Prostate gland (tissue), 2 donors: ENCODE measurements around the gene GULP1. TPM values are rescaled to one million over a fixed set of nuclear protein-coding genes. Genes with fewer than 3 reads are reported as not detected.

Source experiments
- DNase-seq: peaks from one replicate; pipeline ENCODE4 v3.0.0-alpha.2; 2019; ENCODE audit warnings: low spot score
- H3K27ac ChIP-seq, 2 donors: fragments of 200-600 bp; sonication (generic); 2 replicates each; pipeline ENCODE4 v1.5.1; 2017 to 2019
- H3K27me3 ChIP-seq: fragments of 200-600 bp; sonication (generic); replicated peaks from 2 replicates; pipeline ENCODE4 v1.5.1; 2019; ENCODE audit not compliant: insufficient read depth
- H3K36me3 ChIP-seq, 2 donors: fragments of 200-600 bp; sonication (generic); 1 replicate in 1 of 2; 2 replicates in 1 of 2; pipeline versions ENCODE4 v1.5.1 to v1.8.1; 2017 to 2019
- H3K4me1 ChIP-seq: fragments of 200-600 bp; sonication (generic); replicated peaks from 2 replicates; pipeline ENCODE4 v1.5.1; 2019
- H3K4me3 ChIP-seq, 2 donors: fragments of 200-600 bp; sonication (generic); 2 replicates each; pipeline ENCODE4 v1.5.1; 2017 to 2019
- H3K9me3 ChIP-seq: fragments of 200-600 bp; sonication (generic); 2 replicates; pipeline ENCODE4 v1.5.1; 2017
- POLR2A ChIP-seq: fragments of 450-650 bp; IDR thresholded peaks from one replicate; pipeline ENCODE4 v1.6.1; 2016; ENCODE audit warnings: antibody characterized with exemption, mild to moderate bottlenecking
- POLR2AphosphoS5 ChIP-seq: sonication (generic); formaldehyde crosslinking; IDR thresholded peaks from one replicate; pipeline ENCODE4 v1.6.1; 2017; ENCODE audit warnings: antibody characterized with exemption
- WGBS: methylation state at CpG from one replicate; pipeline ENCODE4 v1.1.5; 2018; 5-methylcytosine and 5-hydroxymethylcytosine counted together
- intact Hi-C: fragments of 100-400 bp; cut with DNase I; formaldehyde crosslinking; loops from one replicate; pipeline ENCODE4 v1.14.2; 2022
- total RNA-seq, 2 donors: library from RNA; depleted of rRNA; stranded (reverse); fragments of >200 nt; gene quantifications; one replicate each; pipeline ENCODE4 v1.1.0, GENCODE V29; 2016
- TF ChIP-seq, protein P1 (sequence below), 4 experiments: fragments of 200-600 bp in 2 of 4; fragments of 450-650 bp in 2 of 4; sonication (generic) in 2 of 4; IDR thresholded peaks; 1 replicate in 3 of 4; 2 replicates in 1 of 4; pipeline ENCODE4 v1.5.1; 2016 to 2019; ENCODE audit warnings: antibody characterized with exemption in 4 of 4, mild to moderate bottlenecking in 2 of 4, moderate library complexity in 2 of 4

The GULP1 gene
- total RNA-seq, 2 donors from 2014 or later: 29.3 to 45.4 TPM

DNA sequence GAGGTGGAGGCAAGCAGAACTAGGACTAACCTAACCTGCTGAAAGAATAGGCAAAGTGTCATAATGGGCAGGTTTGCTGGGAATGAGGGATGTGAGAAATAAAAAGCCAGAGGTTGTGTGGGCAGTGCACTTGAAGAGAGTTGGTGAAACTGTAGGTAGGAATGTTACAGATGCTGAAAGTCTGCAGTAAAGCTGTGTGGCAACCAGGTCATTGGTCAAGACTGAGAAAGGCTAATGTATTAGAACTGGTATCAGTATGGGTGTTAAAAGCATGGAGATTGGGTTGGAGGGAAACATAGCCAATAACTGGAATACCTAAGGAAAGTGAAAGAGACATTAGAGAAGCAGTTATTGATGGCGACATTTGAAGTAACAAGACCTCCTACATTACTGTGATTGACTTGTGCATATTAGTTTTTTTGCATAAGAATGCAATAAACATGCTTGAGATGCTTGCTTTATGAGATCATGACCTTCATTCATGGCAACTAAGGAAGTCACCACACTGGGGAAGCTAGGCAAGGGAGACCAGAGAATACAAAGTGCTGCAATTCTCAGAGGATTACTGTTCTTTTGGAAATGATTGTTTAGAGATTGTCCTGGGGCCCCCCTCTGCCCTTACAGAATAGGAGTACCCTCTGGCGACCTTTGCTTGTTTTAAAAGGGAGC lies 11.8 kb downstream of the GULP1 start:
- Histone ChIP-seq H3K4me3 (no peak overlapping the region), H3K4me1 (no peaks in the 10 kb centered on the region), H3K27ac (no peak overlapping the region), H3K9me3 (no peaks in the 10 kb centered on the region), H3K27me3 (no peaks in the 10 kb centered on the region), H3K36me3 (no peaks in the 10 kb centered on the region)
- no peak for DNase-seq
- WGBS: 89% methylated on average over 2 of the region's 2 CpGs
- TF ChIP-seq POLR2AphosphoS5 (no peak), POLR2A (no peak)
- TF ChIP-seq, protein P1, sequence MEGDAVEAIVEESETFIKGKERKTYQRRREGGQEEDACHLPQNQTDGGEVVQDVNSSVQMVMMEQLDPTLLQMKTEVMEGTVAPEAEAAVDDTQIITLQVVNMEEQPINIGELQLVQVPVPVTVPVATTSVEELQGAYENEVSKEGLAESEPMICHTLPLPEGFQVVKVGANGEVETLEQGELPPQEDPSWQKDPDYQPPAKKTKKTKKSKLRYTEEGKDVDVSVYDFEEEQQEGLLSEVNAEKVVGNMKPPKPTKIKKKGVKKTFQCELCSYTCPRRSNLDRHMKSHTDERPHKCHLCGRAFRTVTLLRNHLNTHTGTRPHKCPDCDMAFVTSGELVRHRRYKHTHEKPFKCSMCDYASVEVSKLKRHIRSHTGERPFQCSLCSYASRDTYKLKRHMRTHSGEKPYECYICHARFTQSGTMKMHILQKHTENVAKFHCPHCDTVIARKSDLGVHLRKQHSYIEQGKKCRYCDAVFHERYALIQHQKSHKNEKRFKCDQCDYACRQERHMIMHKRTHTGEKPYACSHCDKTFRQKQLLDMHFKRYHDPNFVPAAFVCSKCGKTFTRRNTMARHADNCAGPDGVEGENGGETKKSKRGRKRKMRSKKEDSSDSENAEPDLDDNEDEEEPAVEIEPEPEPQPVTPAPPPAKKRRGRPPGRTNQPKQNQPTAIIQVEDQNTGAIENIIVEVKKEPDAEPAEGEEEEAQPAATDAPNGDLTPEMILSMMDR (IDR thresholded peaks at IDR 0.05): no peak
- intact Hi-C loops: no loop called here

DNA sequence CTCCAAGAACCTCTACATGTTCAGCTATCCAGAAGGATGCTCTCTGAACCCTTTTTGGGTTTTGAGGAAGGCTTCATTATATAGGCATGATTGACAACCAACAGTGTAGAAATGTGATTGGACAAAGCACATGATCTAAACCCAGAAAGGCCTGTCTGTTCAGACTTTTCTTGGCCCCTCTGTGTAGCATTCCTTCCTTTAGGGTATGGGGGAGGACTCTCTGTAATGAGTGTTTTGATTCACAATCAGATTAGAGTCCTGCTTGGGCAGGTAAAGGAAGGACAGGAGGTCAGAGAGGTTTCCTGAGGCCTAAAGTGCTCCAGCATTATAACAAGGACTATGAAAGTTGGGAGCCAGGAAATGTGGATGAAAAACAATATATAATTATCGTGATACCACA lies 13.6 kb downstream of the GULP1 start:
- no peak overlapping the region for H3K4me3 ChIP-seq
- H3K36me3 ChIP-seq: no peaks in the 10 kb centered on the region
- TF ChIP-seq, protein P1 (IDR thresholded peaks at IDR 0.05): no peak
- TF ChIP-seq POLR2AphosphoS5: no peak
- no peak for TF ChIP-seq POLR2A
- no peak for DNase-seq
- intact Hi-C loops: no loop called here
- H3K27ac ChIP-seq: no peak overlapping the region
- WGBS: 97% methylated on average over 1 of the region's 1 CpG
- no peaks in the 10 kb centered on the region for H3K9me3 ChIP-seq
- H3K4me1 ChIP-seq: no peaks in the 10 kb centered on the region
- H3K27me3 ChIP-seq: no peaks in the 10 kb centered on the region

DNA sequence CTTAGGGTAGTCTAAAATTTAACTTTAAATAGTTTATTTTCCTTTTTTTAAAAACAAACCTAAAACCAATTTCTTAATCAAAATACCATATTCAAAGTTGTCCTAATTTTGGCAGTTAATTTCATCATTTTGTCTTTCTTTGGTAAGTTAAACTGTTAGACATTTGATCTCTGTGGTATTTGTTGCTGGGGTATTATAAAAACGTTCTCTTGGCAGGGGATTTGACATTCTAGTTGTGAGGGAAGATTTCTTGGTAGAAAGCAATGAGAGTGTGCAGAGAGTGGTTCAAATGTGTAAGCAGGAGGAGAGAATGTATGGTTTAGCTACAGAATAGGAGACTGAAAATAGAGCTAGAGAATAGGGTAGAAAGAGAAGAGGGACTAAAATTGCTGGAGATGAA lies 14.6 kb downstream of the GULP1 start:
- intact Hi-C loops: no loop called here
- no peak for DNase-seq
- no peak for TF ChIP-seq POLR2A
- H3K9me3 ChIP-seq: no peaks in the 10 kb centered on the region
- H3K27ac ChIP-seq: no peak overlapping the region
- WGBS: 9% methylated on average over 1 of the region's 1 CpG
- no peak overlapping the region for H3K4me3 ChIP-seq
- no peaks in the 10 kb centered on the region for H3K4me1 ChIP-seq
- H3K36me3 ChIP-seq: no peaks in the 10 kb centered on the region
- no peaks in the 10 kb centered on the region for H3K27me3 ChIP-seq

GRCh38 chr2:188307850-188308283 lies 16.2 kb downstream of the GULP1 start:
- Histone ChIP-seq H3K9me3 (no peaks in the 10 kb centered on the region), H3K4me1 (no peaks in the 10 kb centered on the region), H3K27me3 (no peaks in the 10 kb centered on the region), H3K4me3 (no peak overlapping the region), H3K27ac (no peak overlapping the region), H3K36me3 (no peaks in the 10 kb centered on the region)
- TF ChIP-seq, protein P1 (IDR thresholded peaks at IDR 0.05): no peak
- no peak for TF ChIP-seq POLR2AphosphoS5
- no peak for TF ChIP-seq POLR2A
- intact Hi-C loops: no loop called here
- DNase-seq: no peak
- 69% methylated on average over 2 of the region's 2 CpGs for WGBS

DNA sequence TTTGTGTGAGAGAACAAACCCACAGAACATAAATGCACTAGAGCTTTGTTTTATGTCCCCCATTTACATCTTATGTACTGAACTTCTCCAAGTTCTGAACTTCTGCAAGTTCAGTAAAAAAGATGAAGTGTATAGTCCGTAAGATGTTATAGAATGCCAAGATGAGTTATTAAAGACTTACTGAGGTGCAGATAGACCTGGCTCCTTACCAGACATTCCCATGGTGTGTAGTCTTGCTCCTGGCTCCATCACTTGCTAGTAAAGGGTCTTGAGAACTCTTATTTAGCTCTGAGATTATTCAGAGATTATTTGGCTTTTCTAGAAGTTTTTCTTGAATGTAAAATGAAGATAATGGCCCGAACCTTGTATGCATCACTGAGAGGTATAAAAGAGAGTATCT lies 16.8 kb downstream of the GULP1 start:
- H3K9me3 ChIP-seq: no peaks in the 10 kb centered on the region
- 72% methylated on average over 2 of the region's 2 CpGs for WGBS
- H3K4me3 ChIP-seq: no peak overlapping the region
- intact Hi-C loops: no loop called here
- H3K27ac ChIP-seq: no peak overlapping the region
- TF ChIP-seq POLR2A (no peak), POLR2AphosphoS5 (no peak)
- TF ChIP-seq, protein P1 (IDR thresholded peaks at IDR 0.05): no peak
- H3K36me3 ChIP-seq: no peaks in the 10 kb centered on the region
- no peak for DNase-seq
- H3K4me1 ChIP-seq: no peaks in the 10 kb centered on the region
- H3K27me3 ChIP-seq: no peaks in the 10 kb centered on the region
